Subcutaneous adipose tissue (tissue), 4 donors: ENCODE data around the gene GP1BB. TPM values are rescaled to one million over a fixed set of nuclear protein-coding genes. Genes with fewer than 3 reads are reported as not detected.

Experiments used
- total RNA-seq, 4 donors: library from RNA; depleted of rRNA; stranded (reverse); fragments of >200 nt; gene quantifications; one replicate each; pipeline ENCODE4 v1.1.0, GENCODE V29; 2016
- TF ChIP-seq, protein P1 (sequence below): fragments of 450-650 bp; IDR thresholded peaks from one replicate; pipeline ENCODE4 v1.5.1; 2016; ENCODE audit warnings: low read depth, mild to moderate bottlenecking, control low read depth, antibody characterized with exemption, moderate library complexity

GP1BB gene
- total RNA-seq, 4 donors from 2014 or later = 0.34 to 2.8 (median 1.5) TPM; not detected in 1

DNA sequence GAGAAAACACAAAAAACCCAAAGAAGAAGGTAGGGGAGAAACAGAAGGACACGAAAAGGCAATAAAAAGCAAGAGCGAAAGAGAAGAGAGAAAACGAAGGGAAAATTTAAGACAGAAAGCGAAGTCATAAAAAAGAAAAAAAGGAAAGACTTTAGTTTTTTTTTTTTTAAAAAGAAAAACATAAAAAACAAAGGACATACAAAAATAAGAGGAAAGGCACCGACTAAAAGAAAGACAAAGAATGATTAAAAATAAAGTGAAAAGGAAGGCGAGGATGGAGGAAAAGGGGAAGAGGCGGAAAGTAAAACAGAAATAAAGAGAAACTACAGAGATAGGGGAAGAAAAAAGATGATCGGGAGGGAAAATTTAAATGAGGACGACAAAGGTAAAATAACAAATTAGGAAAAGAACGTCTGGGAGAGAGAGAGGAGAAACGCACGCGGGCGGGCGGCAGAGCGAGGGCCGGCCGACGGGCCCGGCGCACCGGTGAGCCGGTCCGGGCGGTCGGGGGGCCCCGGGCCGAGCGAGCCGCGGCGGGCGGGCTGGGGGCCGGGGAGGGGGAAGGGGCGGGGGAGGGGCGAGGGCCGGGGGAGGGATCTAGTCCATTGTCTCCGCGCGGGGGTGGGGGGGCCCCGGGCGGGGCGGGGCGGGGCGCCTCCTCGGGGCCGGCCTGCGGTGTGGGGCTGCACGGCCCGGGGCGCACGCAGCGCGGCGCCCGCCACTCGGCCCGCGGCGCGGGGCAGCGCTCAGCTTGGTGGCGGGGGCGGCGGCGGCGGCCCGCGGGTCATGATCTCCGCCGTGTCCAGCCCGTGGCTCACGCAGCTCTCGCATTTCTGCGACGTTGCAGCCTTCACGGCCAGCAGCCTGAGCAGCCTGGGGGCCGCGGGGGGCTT, 37.0 kb downstream of the GP1BB start, which contains the start of gene TBX1:
Gene TBX1, plus strand, starts transcription at position 721 of the 893 bp plus-strand sequence. Its CDS starts 66 bp downstream, at position 787.
- TF ChIP-seq, protein P1, sequence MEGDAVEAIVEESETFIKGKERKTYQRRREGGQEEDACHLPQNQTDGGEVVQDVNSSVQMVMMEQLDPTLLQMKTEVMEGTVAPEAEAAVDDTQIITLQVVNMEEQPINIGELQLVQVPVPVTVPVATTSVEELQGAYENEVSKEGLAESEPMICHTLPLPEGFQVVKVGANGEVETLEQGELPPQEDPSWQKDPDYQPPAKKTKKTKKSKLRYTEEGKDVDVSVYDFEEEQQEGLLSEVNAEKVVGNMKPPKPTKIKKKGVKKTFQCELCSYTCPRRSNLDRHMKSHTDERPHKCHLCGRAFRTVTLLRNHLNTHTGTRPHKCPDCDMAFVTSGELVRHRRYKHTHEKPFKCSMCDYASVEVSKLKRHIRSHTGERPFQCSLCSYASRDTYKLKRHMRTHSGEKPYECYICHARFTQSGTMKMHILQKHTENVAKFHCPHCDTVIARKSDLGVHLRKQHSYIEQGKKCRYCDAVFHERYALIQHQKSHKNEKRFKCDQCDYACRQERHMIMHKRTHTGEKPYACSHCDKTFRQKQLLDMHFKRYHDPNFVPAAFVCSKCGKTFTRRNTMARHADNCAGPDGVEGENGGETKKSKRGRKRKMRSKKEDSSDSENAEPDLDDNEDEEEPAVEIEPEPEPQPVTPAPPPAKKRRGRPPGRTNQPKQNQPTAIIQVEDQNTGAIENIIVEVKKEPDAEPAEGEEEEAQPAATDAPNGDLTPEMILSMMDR = no peak

DNA sequence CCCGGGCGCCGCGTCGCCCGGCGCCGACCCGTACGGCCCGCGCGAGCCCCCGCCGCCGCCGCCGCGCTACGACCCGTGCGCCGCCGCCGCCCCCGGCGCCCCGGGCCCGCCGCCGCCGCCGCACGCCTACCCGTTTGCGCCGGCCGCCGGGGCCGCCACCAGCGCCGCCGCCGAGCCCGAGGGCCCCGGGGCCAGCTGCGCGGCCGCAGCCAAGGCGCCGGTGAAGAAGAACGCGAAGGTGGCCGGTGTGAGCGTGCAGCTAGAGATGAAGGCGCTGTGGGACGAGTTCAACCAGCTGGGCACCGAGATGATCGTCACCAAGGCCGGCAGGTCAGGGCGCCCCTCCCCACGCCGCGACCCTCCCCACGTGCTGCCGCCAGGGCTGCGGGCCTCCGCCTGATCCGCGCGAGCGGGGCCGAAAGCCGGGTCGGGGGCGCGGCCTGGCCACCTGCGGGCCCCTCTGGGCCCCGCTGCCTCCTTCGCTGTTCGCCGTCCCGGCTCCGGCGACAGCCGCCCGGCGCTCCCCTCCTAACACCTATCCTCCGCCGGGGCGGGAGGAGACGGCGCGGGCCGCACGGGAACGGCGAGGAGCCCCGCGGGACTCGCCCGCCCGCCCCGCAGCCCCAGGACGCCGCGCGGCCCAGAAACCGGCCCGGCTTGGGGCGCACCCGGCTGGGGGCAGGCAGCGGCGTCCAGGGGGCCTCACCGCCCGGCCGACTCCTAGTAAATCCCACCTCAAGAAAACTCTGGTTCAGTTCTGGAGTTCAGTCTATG, 37.8 kb downstream of the GP1BB start:
- TF ChIP-seq, protein P1 = no peak

DNA sequence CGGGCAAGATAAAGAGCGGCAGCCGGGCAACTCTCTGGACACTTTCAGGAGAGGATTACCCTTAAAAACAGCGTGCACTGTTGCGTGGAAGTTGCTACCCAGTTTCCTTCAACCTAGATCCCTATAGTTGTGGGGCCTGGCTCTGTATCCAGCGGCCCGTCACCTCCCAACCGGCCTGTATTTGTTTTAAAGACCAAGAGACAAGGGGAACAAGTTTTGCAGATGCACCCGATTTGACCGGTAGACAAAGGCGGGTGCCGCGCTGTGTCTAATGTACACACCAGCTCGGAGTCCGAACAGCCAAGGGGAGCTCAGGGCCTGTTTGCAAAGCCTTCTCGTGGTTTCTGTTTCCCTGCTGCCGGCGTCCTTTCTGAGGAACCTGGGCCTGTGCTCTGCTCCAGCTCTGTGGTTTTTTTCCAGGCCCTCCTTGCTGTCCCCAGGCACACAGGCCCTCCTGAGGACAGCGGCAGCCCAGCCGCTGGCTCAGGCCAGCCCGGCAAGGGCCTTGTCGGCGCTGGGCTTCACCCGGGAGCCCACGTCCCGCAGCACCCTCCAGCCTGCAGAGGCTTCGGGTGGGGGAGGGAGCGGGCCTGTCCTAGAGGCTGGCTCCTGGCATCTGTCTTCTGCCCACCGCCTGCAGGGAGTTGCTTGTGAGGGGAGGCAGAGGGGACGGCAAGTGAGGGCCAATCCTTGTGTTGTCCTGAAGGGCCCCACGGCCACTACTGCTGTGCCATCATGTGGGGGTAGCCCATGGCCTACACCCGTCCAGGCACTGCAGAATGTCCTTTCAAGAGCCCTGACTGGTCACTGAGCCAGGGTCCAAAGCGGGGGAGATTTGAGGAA, 38.6 kb downstream of the GP1BB start:
- TF ChIP-seq, protein P1 = no peak

DNA sequence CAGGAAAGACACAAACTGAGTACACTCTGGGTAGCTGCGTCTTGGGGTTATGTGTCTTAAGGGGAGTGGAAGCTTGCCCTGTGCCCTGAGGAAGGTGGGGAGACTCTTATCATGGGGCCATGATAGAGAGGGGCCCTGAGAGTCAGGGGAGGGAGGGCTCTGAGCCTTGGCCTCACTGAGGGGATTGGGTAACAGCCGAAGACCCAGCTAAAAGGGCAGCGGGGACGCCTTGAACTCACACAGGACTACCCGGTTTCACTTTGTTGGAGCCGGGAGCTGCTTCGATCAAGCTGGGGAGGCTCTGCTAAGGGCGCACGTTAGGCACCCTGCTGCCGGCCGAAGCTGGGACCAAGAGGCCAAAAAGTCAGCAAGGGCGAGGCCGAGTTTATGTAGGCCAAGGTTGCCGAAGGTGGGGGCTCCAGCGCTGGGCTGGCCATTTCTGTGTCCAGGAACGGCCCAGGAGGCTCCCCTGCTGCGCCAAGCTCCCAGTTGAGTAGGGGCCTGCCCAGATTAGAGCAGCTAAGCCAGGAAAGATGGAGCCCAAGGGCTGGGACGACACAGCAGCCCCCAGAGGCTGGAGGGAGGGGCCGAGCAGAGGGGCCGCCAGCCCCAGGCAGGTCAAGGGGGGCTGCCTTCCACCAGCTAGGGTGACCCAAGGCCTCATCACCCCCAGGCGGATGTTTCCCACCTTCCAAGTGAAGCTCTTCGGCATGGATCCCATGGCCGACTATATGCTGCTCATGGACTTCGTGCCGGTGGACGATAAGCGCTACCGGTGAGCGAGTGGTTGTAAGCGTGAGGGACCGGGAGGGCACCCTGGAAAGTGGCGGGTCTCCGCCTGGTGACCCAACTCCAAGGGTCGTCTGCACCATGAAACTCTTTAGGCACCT, 39.5 kb downstream of the GP1BB start:
- TF ChIP-seq, protein P1 = no peak

DNA sequence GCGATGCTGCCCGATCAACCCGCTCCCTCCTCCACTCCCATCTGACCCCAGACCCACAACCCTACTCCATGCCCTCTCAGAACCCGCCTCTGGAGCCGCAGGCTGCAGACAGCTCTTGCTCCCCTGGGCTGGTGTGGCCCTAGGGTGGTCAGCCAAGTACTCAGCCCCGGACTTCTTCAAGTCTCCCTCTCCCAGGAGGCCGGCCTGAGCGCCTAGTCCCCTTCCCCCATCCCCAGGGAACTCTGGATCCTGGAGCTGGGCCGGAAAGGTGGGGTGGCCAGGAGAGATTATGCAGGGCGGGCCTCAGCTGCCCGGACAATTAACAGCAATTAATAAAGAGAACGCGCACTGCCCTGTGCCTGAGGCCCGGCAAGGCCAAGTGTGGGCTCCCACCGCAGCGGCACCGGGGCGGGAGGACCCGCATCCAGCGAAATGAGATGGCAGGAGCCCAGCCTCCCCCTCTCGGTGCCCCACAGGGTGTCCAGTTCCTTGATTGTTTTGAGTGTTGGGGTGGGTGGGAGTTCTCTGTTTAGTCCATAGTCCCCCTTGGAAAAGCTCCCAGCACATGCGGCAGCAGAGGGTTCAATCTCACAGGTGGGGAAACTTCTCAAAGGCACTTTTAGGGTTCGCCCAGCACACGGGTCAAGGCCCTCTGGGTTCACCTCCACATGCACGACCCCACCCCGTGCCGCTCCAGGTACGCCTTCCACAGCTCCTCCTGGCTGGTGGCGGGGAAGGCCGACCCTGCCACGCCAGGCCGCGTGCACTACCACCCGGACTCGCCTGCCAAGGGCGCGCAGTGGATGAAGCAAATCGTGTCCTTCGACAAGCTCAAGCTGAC, 40.3 kb downstream of the GP1BB start:
- TF ChIP-seq, protein P1 = no peak

GRCh38 chr22:19764299-19764593, 40.9 kb downstream of the GP1BB start:
- TF ChIP-seq, protein P1 = no peak
